NCI-H510A (cell line): ENCODE measurements around the gene TRAFD1.

Source experiments
- DNase-seq: peaks from one replicate; lab custom pipeline; 2025; lab: John Stamatoyannopoulos, UW

Gene TRAFD1

DNA sequence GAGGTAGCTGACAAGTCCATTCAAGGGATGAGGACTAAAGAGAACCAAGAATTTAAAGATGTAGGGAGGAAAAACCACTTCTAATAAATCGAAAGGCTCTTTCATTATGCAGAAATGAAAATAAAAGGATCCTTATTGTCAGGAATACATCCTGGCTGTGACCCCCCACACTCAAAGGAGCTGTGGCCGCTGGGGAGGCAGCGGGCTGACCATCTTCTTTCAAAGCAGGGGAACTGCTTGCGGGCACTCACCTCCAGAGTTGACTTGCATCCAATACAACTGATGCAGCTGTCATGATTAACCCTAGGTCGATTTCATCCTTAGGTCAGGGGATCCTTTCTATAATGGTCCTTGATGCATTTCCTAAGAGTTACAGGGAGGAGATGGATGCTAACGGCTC is 35.3 kb downstream of the TRAFD1 start:
- no peak for DNase-seq

DNA sequence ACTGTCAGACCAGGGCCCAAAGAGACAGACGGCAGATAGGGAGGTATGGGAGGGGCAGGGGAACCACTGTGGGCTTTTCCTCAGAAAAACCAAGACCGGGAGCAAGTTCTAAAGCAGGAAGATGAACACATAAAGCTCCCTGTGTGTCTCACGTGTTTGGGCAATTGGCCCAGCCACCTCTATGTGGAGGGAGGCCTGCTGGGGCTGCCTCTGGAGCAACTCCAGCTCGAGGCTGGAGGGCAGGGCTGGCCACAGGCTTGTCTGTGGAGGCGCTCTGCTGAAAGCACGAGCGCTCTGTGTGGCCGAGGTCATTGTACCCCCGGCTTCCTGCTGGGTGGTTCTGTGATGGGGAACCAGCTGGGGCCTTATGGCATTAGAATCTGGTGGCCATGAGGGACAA is 36.4 kb downstream of the TRAFD1 start:
- no peak for DNase-seq

DNA sequence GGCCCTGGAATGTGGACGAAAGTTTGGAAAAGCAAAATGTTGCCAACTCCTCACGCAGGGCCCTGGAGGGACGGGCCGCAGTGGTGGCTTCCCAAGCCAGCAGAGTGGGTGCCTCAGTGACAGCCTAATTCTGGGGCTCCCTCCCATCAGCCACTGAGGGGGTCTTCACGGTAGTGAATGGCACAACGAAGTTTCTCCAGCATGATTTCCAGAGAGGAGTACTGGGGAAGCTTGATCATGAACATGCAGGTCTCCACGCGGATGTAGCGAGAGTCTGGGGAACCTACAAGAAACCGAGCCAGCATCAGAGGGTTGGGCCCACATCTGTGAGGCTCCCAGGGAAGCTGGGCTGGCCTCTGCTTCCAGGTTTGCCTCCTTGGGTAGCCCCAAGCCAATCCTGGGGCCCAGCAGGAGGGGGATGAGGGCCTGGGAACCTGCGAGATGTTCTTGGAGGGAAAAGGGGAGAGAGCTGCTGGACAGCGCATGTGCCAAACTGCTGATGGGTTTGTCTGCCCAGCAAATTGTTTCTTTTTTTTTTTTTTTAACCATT is 37.0 kb downstream of the TRAFD1 start:
- DNase-seq = no peak

DNA sequence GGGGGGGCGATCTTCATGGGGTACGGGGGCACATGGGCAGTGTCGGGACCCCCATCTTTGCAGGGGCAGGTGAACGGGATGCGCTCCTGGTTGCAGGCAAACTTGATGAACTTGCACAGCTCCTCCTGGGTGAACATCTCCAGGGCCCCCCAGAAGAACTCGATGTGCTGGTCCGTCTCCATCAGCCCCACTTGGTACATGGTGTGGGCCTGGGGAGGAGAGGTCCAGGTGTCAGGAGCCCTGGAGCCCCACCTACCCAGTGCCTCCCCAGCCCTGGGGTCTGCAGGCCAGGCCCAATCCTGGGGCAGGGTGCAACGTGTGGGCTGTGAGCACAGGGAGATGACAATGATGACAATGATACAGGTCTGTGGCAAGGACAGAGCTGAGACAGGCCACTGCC is 37.7 kb downstream of the TRAFD1 start:
- DNase-seq = no peak

DNA sequence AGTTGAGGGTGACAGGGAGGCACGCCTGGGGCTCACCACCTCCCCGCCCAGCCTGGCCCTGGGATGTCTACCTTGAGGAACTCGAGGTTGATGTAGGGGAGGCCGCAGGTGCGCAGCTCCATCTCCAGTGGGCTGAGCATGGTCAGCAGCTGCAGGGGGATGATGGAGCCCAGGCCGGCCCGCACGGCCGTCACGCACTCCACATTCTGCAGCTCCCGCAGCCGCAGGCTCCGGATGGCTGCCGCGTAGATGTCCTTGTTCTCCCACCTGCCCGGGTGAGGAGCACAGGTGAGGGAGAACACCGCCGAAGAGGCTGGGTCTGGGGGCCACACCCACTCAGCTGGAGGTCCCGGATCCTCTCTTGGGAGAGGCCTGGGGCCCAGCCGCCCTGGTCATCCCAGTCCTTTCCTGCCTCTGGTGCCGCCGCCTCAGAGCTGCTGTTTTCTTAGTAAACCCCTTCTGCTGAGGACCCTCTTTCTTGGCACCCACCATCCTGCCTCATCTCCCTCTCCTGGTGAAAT is 38.2 kb downstream of the TRAFD1 start:
- no peak for DNase-seq

DNA sequence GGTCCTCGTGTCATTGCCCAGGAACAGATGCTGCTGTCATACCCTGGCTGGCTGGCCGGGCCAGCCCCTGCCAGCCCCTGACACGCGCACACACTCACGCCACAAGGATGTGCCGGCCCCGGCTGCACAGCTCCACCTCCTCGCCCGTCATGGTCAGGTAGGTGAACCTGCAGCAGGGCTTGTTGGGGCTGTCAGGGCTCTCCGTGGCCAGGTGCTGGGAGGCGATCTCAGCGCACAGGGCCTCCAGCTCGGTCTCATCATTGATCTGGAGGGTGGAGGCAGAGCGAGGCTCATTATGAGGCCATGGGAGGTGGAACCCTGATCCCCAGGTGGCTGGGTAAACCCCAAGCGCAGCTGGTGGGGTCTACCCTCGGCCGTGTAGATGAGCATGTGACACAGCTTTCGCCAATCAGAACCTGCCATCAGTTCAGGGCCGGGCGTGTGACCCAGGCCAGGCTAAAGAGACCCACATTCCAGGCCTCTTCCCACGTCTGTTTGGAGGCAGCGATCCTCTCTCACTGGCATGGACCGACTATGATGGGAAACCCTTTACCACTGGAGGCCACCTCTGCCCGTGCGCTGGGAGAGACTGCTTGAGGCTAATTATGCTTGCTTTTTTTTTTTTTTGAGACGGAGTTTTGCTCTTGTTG is 38.8 kb downstream of the TRAFD1 start:
- no peak for DNase-seq

DNA sequence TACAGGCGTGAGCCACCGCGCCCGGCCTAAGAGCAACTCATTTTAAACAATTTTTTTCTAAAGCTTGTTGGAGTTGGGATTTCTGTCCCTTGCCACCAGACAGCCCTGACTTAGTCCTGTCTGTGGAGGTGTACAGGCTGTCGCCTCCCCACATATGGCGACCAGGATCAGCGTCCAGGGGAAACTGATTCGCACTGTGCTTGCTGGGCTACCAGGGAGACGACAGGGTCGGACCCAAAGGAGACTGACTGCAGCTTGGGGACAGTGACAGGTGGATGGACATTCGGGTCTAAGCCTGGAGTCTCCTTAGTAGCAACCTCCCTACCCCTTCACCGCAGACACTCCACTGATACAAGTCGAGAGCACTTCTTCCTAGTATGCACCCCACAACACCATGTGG is 40.3 kb downstream of the TRAFD1 start:
- no peak for DNase-seq

DNA sequence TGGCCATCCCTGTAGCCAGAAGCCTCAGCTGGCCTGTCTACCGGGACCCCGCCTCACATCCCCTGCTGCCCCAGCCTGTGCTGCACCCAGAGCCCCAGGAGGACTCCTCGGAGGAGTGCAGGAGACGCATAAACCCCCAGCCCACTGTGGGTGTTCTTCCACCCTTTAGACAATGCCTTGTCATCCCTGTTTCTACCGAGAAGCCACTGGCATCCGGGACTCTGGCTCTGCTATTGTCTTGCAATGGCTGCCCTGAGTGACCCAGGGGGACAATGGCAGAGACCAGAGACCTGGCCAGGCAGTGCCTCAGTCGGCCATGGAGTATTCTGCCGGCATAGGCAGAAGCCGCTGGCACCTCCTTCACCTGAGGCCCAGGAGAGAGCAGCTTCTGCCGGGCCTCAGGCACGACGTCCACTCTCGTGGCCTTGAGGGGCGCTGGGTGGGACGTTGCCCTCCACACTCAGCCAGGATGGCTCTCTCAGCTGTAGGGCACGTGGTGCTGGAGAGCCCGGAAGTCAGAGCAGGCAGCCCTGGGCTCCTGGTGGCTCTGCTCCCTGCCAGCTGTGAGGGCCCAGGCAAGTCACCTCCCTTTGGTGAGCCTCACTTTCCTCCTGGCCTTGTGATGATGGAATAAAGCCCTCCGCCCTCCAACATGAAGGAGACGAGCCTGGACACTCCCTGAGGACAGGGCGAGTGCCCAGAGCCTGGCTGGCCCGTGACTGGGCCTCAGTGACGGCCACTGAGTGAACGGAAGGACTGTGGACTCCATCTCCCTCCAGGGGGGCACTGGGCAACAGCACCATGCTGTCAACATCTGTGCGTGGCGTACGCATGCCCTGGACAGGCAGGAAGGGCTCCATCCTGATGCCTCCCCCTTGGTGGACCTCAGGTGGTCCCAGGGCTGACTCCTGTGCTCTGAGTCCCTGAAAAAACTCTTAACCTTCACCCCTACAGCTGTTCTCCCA is 41.0 kb downstream of the TRAFD1 start:
- DNase-seq = no peak

DNA sequence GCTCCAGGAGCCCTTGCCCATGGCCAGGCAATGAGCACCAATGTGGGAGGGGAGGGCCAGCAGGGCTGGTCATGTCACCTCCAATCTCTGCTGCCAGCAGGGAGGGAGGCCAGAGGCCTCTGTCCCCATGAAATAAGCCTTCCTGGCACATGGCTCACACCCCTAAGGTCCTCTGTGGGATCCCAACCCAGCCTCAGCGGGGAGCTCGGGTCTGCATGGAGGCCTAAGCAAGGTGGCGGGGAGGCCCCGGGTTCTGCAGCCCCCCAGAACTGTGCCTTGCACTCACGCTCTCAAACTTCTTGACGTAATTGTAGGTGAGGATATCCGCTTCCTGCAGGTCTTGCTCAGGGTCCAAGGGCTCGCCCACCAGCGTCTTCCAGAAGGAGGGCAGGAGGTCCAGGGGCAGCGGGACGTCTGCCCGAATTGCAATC is 41.7 kb downstream of the TRAFD1 start:
- no peak for DNase-seq

DNA sequence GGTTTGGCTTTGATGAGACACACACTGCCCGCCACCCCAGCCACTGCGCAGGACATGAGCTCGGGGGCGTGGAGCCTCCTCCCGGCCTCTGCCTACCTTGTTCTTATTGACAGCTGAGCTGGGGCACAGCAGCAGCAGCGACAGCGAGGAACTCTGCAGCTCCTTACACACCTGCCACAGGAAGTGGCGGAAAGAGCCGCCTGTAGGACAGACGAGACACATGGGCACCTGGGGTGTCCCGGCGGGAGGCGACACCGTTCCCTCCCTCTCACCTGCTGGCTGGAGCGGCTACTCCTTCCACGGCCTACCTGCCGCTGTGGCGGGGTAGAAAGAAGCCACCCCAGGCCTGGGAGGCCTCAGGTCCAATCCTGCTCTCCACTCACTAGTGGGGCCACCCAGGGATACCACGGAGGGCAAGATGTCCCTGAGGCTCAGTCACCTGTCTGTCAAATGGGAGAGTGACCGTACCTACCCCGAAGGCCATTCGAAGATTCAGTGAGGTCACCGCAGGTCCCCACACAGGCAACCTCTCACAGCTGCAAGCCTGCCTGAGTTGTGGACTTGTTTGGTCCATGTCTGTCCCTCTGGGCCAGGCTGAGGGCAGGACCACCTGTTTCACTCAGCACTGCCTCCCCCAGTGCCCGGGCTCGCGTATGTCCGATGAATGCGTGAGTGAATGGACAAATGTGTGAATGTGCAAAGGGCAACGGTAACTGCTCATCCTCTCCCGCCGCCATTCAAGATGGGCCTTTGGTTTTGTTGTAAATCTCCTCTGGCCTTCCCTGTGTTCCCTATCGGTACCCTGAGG is 42.6 kb downstream of the TRAFD1 start:
- DNase-seq = peak; percentile 14

DNA sequence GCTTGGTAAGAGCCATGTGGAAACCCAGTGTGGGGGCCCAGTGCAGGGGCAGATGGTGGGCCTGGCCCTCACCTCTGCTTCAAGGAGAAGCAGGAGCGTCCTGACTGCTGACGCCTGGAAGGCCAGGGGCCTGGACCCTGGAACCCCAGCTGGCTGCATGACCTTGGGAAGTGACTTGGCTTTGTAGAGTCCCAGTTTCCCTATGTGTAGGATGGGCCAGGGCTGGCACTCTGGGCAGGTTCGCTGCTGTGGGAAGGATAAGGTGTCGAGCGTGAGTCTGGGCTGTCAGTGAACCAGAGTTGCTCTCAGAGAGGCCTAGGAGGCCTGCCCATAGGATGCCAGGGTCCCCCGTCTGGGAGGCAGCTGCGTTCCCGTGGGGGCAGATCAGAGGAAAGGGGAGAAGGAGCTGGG is 43.2 kb downstream of the TRAFD1 start:
- no peak for DNase-seq

DNA sequence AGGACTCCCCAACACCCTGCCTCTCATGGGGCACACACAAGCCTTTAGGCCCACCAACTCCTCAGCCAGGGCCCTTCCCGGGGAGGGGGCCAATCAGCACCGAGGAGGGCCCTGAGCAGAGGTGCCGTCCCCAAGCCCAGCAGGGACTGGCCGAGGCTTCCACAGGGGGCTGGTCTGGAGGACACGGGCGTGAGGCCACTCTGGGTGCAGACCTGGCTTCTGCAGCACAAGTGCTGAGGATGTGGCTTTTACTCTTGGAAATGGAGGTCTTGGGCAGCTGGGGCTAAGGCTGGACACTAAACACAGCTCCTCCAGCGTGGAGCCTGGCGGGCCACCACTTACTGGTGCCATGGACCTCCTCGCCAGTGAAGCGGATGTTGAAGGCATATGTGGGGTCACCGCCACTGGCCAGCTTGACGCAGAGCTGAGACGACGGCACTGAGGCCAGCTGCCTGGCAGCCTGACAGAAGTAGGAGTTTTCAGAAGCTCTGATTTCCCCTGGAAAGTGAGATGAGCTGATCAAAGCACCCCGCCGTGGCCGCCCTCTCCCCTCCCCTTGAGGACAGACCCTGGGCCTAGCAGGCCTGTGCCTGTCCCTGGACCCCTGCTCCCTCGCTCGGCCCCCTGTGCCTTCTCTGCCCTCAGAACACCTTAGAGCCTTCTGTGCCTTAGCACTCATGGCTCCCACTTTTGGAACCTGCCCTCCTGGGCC is 44.0 kb downstream of the TRAFD1 start:
- DNase-seq = no peak

DNA sequence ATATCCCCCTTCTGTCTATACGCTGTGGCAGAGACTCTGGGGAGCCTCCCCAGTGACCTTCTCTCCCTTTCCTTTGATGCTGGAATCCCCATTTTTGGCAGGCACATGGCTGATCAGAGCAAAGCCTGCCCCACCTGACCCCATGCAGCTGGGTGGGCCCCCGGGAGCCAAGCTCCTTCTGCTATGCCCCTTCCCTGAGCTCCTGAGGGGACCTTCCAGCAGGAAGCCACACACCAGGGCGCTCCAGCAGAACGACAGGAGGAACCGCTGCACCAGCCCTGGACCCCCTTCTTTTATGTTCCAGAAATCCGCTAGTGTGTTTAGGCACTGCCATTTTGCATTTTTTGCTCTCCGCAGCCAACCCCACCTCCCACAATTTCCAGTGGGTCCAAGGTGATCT is 44.6 kb downstream of the TRAFD1 start:
- no peak for DNase-seq

DNA sequence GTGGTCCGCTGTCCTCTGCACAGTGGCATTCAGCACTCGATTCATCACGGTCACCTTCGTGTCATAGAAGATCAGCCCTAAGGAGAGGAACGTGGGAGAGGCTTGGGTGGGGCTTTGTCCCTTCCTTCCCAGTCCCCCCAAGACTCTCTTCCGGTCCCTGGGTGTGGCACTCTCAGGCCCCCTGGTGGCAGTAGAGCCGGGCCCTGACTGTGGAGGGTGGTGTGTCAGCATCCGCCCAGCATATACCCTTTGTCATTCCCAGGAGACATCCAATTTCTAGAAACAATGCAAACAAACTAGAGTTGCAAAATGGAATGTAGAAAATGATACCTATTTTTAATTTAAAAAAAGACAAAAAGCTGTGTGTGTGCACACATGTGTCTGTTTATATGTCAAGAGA is 45.0 kb downstream of the TRAFD1 start:
- DNase-seq = no peak

DNA sequence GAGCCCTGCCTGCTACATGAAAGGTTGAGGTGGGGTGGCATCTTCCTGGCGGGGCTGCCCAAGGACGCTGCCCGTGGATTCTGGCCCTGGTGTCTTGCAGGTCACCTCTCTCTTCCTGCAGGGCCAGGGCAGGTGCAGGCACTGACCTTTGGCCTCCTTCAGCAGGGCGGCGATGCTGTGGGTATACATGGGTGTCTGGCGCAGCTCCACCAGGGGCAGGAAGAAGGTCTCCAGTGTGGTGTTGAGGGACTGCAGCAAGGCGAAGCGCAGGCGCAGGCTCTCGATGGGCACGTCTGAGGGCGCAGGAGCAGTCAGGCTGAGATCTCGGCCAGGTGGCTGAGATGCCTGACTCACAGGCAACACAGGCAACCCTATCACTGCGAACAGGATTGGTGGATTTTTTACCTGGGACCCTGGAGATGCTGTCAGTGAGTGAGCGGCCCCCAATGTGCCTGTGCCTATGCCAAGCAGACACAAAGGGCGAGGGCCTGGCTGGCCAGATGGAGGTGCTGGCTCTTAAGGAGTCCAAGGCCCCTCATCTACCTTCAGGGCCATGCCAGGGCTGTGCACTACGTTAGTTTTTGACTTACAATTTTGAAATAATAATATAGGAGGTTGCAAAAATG is 45.7 kb downstream of the TRAFD1 start:
- DNase-seq = no peak

DNA sequence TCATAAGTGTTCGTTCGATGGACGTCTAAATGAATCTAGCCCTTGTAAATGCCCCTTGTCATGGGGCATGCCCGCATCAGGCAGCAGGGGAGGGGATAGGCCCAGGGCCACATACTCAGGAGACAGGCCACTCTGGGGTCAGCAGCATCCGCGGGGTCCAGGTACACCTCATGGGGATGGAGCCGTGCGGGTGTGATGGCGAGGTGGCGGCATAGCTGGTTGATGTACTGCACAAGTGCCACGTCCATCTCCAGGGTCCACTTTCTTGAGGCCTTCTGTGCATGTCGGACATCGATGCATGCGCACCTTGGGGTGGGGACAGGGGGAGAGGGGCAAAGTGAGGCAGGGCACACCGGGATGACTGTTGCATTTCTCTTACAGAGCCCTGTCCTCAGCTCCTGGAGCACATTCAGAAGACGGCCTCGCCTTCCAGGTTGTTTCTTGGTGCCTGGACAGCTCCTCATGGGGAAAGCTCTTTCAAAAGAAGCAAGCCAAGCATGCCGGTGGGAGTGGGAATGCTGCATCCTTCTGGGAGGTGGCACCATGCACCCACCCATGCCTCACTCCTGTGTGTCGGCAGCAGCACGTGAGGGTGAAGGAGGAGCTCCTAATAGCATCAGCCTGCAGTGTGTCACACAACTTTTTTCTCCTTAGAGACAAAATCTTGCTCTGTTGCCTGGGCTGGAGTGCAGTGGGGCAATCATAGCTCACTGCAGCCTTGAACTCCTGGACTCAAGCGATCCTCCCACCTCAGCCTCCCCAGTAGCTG is 47.4 kb downstream of the TRAFD1 start:
- no peak for DNase-seq

DNA sequence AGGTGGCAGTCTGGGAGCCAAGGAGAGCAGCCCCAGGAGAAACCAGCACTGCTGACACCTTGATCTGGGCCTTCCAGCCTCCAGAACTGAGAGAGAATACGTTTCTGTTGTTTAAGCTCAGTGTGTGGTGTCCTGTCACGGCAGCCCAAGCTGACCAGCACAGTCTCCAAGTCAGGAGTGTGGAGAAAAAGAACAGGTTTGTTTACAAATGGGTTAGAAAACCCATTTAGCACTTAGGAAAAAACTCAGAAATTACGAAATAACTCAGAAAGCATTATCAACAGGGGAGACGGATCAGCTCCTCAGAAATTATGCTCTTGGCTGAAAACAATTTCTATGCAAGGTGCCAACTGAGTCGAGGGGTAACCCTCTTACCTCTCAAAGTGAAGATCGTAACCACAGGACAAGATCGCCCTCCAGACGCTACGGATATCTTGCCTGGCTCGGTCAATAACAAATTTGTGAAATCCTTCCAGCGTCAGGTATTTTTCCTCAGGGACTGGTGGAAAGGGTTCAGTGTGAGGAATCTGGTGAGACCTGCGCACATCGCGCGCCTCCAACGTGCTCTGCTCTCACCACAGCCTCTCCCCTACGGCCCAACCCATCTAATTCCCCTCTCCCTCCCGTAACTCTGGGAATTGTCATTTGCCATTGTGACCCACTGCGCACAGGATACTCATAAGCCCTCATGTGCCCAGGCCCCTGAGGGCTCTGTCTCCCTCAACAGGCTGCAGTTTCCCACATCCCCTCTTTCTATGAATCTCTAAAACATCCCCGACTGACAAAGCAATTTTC is 50.2 kb downstream of the TRAFD1 start:
- DNase-seq = no peak

DNA sequence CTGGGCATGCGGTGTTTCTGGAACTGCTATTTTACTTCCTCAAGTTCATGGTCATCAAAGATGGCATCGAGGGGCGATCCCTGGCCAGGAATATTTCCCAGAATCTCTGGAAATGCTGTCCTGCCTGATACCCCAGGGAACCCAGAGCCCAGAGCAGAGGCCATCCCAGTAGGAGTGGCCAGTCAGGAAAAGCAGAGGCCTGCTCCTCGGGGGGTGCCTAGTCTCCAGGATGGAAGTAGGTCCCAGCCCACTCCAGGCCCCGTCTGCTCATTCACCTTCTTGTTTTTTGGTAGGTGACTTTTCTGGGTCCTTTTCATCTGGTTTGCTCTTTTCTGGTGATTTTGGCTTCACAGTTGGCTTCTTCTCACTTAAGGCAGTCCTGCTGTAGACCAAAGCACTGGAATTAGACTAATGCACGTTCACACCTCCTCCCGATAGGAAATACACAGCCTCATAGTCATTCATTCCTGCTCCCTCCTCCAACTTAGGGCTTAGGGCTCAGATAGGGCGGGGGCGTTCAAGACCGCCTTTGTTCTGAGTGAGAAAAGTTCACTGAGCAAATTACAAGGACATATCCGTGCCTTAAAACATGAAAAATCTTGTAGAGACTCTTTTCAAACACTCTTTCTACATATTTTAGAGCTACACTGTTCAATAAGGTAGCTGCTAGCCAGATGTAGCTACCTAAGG is 51.1 kb downstream of the TRAFD1 start:
- DNase-seq = no peak

DNA sequence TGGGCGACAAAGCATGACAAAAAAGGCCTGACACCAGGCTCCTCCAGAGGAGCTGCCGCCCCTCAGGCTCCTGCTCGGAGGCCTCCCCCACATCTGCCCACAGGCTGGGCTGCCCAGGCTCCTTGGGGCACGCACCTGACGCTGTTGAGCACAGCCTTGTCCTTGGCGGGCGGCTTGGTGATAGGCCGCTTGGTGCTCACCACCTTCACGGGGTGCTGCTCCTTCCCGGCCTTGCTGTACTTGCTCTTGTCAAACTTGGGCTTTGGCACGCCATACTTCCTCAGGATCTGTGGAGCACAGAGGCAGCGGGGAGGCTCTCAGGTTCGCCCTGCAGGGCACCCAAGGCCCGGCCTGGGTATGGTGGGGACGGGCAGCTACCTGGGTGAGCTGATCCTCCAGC is 53.4 kb downstream of the TRAFD1 start:
- DNase-seq = no peak
